Astrocyte (in vitro differentiated cells and primary cell): ENCODE data around the gene ARNT2. TPM values are rescaled to one million over a fixed set of nuclear protein-coding genes. Genes with fewer than 3 reads are reported as not detected.

ENCODE experiments used
- DNase-seq: peaks from one replicate; pipeline ENCODE4 v3.0.0-alpha.2; 2010; ENCODE audit warnings: low read depth
- FAIRE-seq: peaks from 2 replicates; lab custom pipeline; 2011; peaks lifted over from hg19 to GRCh38; lab: Jason Lieb, UNC
- H2AFZ ChIP-seq: 2 replicates; pipeline ENCODE4 v1.6.0; 2012; ENCODE audit warnings: low read depth, low read length, inconsistent platforms
- H3K27ac ChIP-seq: 2 replicates; pipeline ENCODE4 v1.5.1; 2011; ENCODE audit warnings: low read depth, low read length, inconsistent platforms
- H3K27me3 ChIP-seq: 2 replicates; pipeline ENCODE4 v1.6.0; 2011; ENCODE audit warnings: low read length, inconsistent platforms; ENCODE audit not compliant: insufficient read depth
- H3K36me3 ChIP-seq: 2 replicates; pipeline ENCODE4 v1.5.1; 2011; ENCODE audit warnings: low read length, inconsistent platforms; ENCODE audit not compliant: insufficient read depth
- H3K4me1 ChIP-seq: 2 replicates; pipeline ENCODE4 v1.5.1; 2011; ENCODE audit warnings: low read length, inconsistent platforms; ENCODE audit not compliant: insufficient read depth
- H3K4me2 ChIP-seq: 2 replicates; pipeline ENCODE4 v1.6.0; 2012; ENCODE audit warnings: low read length, inconsistent platforms
- H3K4me3 ChIP-seq: 2 replicates; pipeline ENCODE4 v1.5.1; 2011; ENCODE audit warnings: low read depth, mild to moderate bottlenecking, low read length, inconsistent platforms; ENCODE audit not compliant: insufficient read depth
- H3K79me2 ChIP-seq: 2 replicates; pipeline ENCODE4 v1.6.0; 2012; ENCODE audit warnings: mild to moderate bottlenecking, low read length, inconsistent platforms; ENCODE audit not compliant: insufficient read depth
- H3K9ac ChIP-seq: 2 replicates; pipeline ENCODE4 v1.6.0; 2012; ENCODE audit warnings: mild to moderate bottlenecking, low read length, inconsistent platforms
- H3K9me3 ChIP-seq: 2 replicates; pipeline ENCODE4 v1.5.1; 2012; ENCODE audit warnings: low read depth, mild to moderate bottlenecking, low read length, inconsistent platforms; ENCODE audit not compliant: insufficient read depth
- H4K20me1 ChIP-seq: 2 replicates; pipeline ENCODE4 v1.6.0; 2012; ENCODE audit warnings: low read length, inconsistent platforms; ENCODE audit not compliant: insufficient read depth
- H3K27ac Mint-ChIP-seq: one replicate; pipeline ENCODE4 v1.8.0; 2021; ENCODE audit warnings: mild to moderate bottlenecking, mixed read lengths; ENCODE audit not compliant: unreplicated experiment
- H3K27me3 Mint-ChIP-seq: one replicate; pipeline ENCODE4 v1.8.0; 2021; ENCODE audit warnings: low read depth, mixed read lengths; ENCODE audit not compliant: unreplicated experiment
- H3K36me3 Mint-ChIP-seq: one replicate; pipeline ENCODE4 v1.8.0; 2021; ENCODE audit warnings: low read depth, mixed read lengths; ENCODE audit not compliant: unreplicated experiment
- H3K4me1 Mint-ChIP-seq: one replicate; pipeline ENCODE4 v1.8.0; 2021; ENCODE audit warnings: low read depth, mixed read lengths; ENCODE audit not compliant: unreplicated experiment
- H3K4me3 Mint-ChIP-seq: one replicate; pipeline ENCODE4 v1.8.0; 2021; ENCODE audit warnings: mild to moderate bottlenecking, moderate library complexity, mixed read lengths; ENCODE audit not compliant: unreplicated experiment
- H3K9me3 Mint-ChIP-seq: one replicate; pipeline ENCODE4 v1.8.0; 2021; ENCODE audit warnings: mild to moderate bottlenecking, mixed read lengths; ENCODE audit not compliant: unreplicated experiment
- EZH2 ChIP-seq: IDR thresholded peaks from 2 replicates; pipeline ENCODE4 v1.6.1; 2012; ENCODE audit warnings: mild to moderate bottlenecking, low read length, inconsistent platforms; ENCODE audit not compliant: insufficient read depth
- total RNA-seq: library from RNA; stranded (reverse); gene quantifications from 2 replicates; pipeline ENCODE4 v1.2.1, GENCODE V29; 2021
- TF ChIP-seq, protein P1 (sequence below): IDR thresholded peaks from 2 replicates; pipeline ENCODE4 v1.5.1; 2011; ENCODE audit warnings: low read depth, mild to moderate bottlenecking, inconsistent platforms, low read length, moderate library complexity; ENCODE audit not compliant: insufficient read depth

Gene ARNT2
- total RNA-seq, 1 donor from 2014 or later: 3.5 TPM

DNA sequence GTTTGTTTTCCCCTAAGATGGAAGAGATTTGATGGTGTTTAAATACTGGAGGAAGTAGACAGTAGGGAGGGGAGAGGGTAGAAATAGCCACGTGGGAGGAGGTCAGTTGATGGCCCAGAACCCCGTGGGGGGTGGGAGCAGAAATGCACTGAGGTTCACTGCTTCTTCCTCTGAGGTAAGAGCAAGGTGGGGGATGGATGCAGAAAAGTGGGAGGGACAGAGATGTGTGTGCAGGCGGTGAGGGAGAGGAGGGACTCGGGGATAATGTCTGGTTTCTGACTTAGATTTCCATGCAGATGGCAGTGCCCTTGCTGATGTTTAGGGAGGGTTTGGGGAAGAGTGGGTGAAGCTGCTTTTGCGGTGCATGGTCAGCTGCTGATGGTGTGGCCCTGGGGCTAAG, 102.9 kb downstream of the ARNT2 start:
- H3K27me3 Mint-ChIP-seq: no peaks in the 10 kb centered on the region
- no peaks in the 10 kb centered on the region for H3K9me3 ChIP-seq
- H3K4me3 Mint-ChIP-seq: no peak overlapping the region
- H3K27ac Mint-ChIP-seq: no peak overlapping the region
- H3K27ac ChIP-seq: peak overlapping the region; percentile 64
- H3K4me2 ChIP-seq: peak overlapping the region; percentile 69
- H3K4me1 Mint-ChIP-seq: no peaks in the 10 kb centered on the region
- no peaks in the 10 kb centered on the region for H4K20me1 ChIP-seq
- H3K4me3 ChIP-seq: no peak overlapping the region
- DNase-seq (no peak), FAIRE-seq (no peak)
- H3K36me3 ChIP-seq: no peaks in the 10 kb centered on the region
- H3K27me3 ChIP-seq: no peaks in the 10 kb centered on the region
- no peak for TF ChIP-seq EZH2
- TF ChIP-seq, protein P1, sequence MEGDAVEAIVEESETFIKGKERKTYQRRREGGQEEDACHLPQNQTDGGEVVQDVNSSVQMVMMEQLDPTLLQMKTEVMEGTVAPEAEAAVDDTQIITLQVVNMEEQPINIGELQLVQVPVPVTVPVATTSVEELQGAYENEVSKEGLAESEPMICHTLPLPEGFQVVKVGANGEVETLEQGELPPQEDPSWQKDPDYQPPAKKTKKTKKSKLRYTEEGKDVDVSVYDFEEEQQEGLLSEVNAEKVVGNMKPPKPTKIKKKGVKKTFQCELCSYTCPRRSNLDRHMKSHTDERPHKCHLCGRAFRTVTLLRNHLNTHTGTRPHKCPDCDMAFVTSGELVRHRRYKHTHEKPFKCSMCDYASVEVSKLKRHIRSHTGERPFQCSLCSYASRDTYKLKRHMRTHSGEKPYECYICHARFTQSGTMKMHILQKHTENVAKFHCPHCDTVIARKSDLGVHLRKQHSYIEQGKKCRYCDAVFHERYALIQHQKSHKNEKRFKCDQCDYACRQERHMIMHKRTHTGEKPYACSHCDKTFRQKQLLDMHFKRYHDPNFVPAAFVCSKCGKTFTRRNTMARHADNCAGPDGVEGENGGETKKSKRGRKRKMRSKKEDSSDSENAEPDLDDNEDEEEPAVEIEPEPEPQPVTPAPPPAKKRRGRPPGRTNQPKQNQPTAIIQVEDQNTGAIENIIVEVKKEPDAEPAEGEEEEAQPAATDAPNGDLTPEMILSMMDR: no peak
- H3K9me3 Mint-ChIP-seq: peaks cover 4% of the 10 kb centered on the region
- H3K79me2 ChIP-seq: no peaks in the 10 kb centered on the region
- H3K4me1 ChIP-seq: peaks cover 12% of the 10 kb centered on the region
- peak overlapping the region; percentile 29 for H2AFZ ChIP-seq
- peak overlapping the region; percentile 56 for H3K9ac ChIP-seq
- H3K36me3 Mint-ChIP-seq: peaks cover 1% of the 10 kb centered on the region

DNA sequence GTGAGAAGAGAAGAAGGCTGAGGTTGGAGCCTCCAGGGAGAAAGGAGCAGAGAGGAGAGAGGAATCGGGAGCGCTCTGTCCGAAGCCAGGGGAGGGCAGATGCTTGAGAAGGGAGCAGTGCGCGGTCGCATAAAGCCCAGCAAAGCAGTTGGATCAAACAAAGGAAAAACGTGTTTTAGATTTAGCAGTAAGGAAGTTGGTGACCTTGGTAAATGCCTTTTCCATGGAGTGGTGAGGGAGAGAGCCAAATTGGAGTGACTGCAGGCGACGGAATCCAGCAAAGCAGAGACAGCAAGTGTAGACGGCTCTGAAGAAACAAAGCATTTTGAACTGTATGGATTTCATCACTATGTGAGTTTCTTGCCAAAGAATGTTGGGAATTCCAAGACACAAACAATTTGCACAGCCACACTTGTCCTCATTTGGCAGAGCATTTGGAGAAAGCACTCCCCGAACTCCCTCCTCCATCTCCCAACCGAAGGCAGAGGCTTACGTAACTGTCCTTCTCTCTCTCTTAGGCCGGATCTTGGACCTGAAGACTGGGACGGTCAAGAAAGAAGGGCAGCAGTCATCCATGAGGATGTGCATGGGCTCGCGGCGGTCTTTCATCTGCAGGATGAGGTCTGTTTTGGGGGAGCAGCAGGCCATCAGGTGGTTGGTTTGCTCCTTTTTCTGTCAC, 103.6 kb downstream of the ARNT2 start:
- H3K27ac ChIP-seq: peak overlapping the region; percentile 64
- no peaks in the 10 kb centered on the region for H3K9me3 ChIP-seq
- Mint-ChIP-seq H3K27me3 (no peaks in the 10 kb centered on the region), H3K9me3 (peaks cover 3% of the 10 kb centered on the region), H3K4me1 (no peaks in the 10 kb centered on the region), H3K4me3 (no peak overlapping the region), H3K27ac (no peak overlapping the region), H3K36me3 (peaks cover 1% of the 10 kb centered on the region)
- no peaks in the 10 kb centered on the region for H3K27me3 ChIP-seq
- no peaks in the 10 kb centered on the region for H3K79me2 ChIP-seq
- peak overlapping the region; percentile 69 for H3K4me2 ChIP-seq
- H3K4me3 ChIP-seq: no peak overlapping the region
- FAIRE-seq (peak; percentile 89), DNase-seq (peak; percentile 94)
- H4K20me1 ChIP-seq: no peaks in the 10 kb centered on the region
- H3K4me1 ChIP-seq: peaks cover 12% of the 10 kb centered on the region
- no peak for TF ChIP-seq EZH2
- TF ChIP-seq, protein P1: no peak
- no peaks in the 10 kb centered on the region for H3K36me3 ChIP-seq
- peak overlapping the region; percentile 29 for H2AFZ ChIP-seq
- H3K9ac ChIP-seq: peak overlapping the region; percentile 56

DNA sequence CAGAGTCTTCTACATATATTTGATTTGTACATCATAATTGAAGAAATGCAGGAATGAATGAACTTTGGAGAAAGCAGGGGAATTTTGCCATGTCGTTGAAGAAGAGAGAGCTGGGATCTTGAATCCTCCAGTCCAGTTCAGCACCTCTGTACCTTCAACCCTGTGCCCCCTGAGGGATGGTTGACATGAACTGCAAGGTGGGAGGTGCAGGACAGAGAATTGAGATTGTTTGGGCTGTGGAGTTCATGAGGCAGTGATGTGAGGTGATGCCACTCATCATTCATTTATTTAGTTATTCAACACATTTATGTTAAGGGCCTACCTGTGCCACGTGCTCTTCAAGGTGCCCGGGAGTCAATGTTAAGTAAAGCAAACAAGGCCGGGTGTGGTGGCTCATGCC, 104.6 kb downstream of the ARNT2 start:
- Mint-ChIP-seq H3K27me3 (no peaks in the 10 kb centered on the region), H3K36me3 (peaks cover 1% of the 10 kb centered on the region), H3K4me3 (no peak overlapping the region), H3K4me1 (peaks cover 4% of the 10 kb centered on the region), H3K27ac (no peak overlapping the region), H3K9me3 (peaks cover 3% of the 10 kb centered on the region)
- H3K36me3 ChIP-seq: no peaks in the 10 kb centered on the region
- no peaks in the 10 kb centered on the region for H3K9me3 ChIP-seq
- no peak overlapping the region for H3K9ac ChIP-seq
- no peak overlapping the region for H3K4me2 ChIP-seq
- FAIRE-seq: no peak
- no peak overlapping the region for H3K4me3 ChIP-seq
- no peak overlapping the region for H2AFZ ChIP-seq
- TF ChIP-seq, protein P1: no peak
- TF ChIP-seq EZH2: no peak
- peaks cover 15% of the 10 kb centered on the region for H3K4me1 ChIP-seq
- H3K27me3 ChIP-seq: no peaks in the 10 kb centered on the region
- H3K27ac ChIP-seq: no peak overlapping the region
- DNase-seq: no peak
- H4K20me1 ChIP-seq: no peaks in the 10 kb centered on the region
- no peaks in the 10 kb centered on the region for H3K79me2 ChIP-seq
